Loucy (cell line): ENCODE data around the gene SLC7A9.

Experiments used
- H2AFZ ChIP-seq: fragments of 200-600 bp; sonication (generic); 2 replicates; pipeline ENCODE4 v1.6.0; 2016; ENCODE audit warnings: antibody characterized with exemption, mild to moderate bottlenecking, low read length, moderate library complexity
- H3F3A ChIP-seq: fragments of 200-600 bp; 2 replicates; pipeline ENCODE4 v1.6.0; 2016; ENCODE audit warnings: antibody characterized with exemption, low read depth, mild to moderate bottlenecking
- H3K27me3 ChIP-seq: fragments of 200-600 bp; sonication (generic); 2 replicates; pipeline ENCODE4 v1.6.1; 2014; ENCODE audit warnings: low read length, mild to moderate bottlenecking; ENCODE audit not compliant: insufficient read depth, poor library complexity, severe bottlenecking
- H3K36me3 ChIP-seq: fragments of 200-600 bp; sonication (generic); 2 replicates; pipeline ENCODE4 v1.6.1; 2016; ENCODE audit warnings: low read length; ENCODE audit not compliant: insufficient read depth
- H3K4me1 ChIP-seq: fragments of 200-600 bp; sonication (generic); 2 replicates; pipeline ENCODE4 v1.5.1; 2014; ENCODE audit warnings: low read length, mild to moderate bottlenecking; ENCODE audit not compliant: insufficient read depth, poor library complexity, severe bottlenecking
- H3K4me2 ChIP-seq: fragments of 200-600 bp; sonication (generic); 2 replicates; pipeline ENCODE4 v1.6.0; 2014; ENCODE audit warnings: antibody characterized with exemption, low read length, low read depth, mild to moderate bottlenecking; ENCODE audit not compliant: poor library complexity, severe bottlenecking
- H3K4me3 ChIP-seq: fragments of 200-600 bp; sonication (generic); 2 replicates; pipeline ENCODE4 v1.5.1; 2014; ENCODE audit warnings: low read length, mild to moderate bottlenecking, mixed read lengths; ENCODE audit not compliant: poor library complexity, severe bottlenecking
- H3K79me2 ChIP-seq: fragments of 200-600 bp; sonication (generic); 2 replicates; pipeline ENCODE4 v1.6.1; 2014; ENCODE audit warnings: low read length; ENCODE audit not compliant: insufficient read depth
- H3K9ac ChIP-seq: fragments of 200-600 bp; sonication (generic); 2 replicates; pipeline ENCODE4 v1.6.0; 2014; ENCODE audit warnings: mild to moderate bottlenecking, low read depth, low read length, moderate library complexity; ENCODE audit not compliant: poor library complexity, severe bottlenecking
- H3K9me2 ChIP-seq: fragments of 200-600 bp; sonication (generic); replicated peaks from 2 replicates; pipeline ENCODE4 v1.6.1; 2016; ENCODE audit warnings: low read depth, low read length, mixed read lengths
- H3K9me3 ChIP-seq: fragments of 200-600 bp; sonication (generic); 2 replicates; pipeline ENCODE4 v1.6.1; 2014; ENCODE audit warnings: mild to moderate bottlenecking, antibody characterized with exemption, low read length, low read depth; ENCODE audit not compliant: insufficient read depth
- H4K20me1 ChIP-seq: fragments of 200-600 bp; sonication (generic); 2 replicates; pipeline ENCODE4 v1.6.0; 2014; ENCODE audit warnings: antibody characterized with exemption, low read length, mild to moderate bottlenecking; ENCODE audit not compliant: insufficient read depth, poor library complexity, severe bottlenecking
- EZH2phosphoT487 ChIP-seq: fragments of 200-600 bp; IDR thresholded peaks from 2 replicates; pipeline ENCODE4 v1.6.1; 2018; ENCODE audit warnings: antibody characterized with exemption, mild to moderate bottlenecking, moderate library complexity, borderline replicate concordance
- TF ChIP-seq, protein P1 (sequence below): fragments of 200-600 bp; sonication (generic); conservative IDR thresholded peaks from 2 replicates; pipeline ENCODE4 v1.5.1; 2014; ENCODE audit warnings: mild to moderate bottlenecking, antibody characterized with exemption, low read length

The SLC7A9 gene

DNA sequence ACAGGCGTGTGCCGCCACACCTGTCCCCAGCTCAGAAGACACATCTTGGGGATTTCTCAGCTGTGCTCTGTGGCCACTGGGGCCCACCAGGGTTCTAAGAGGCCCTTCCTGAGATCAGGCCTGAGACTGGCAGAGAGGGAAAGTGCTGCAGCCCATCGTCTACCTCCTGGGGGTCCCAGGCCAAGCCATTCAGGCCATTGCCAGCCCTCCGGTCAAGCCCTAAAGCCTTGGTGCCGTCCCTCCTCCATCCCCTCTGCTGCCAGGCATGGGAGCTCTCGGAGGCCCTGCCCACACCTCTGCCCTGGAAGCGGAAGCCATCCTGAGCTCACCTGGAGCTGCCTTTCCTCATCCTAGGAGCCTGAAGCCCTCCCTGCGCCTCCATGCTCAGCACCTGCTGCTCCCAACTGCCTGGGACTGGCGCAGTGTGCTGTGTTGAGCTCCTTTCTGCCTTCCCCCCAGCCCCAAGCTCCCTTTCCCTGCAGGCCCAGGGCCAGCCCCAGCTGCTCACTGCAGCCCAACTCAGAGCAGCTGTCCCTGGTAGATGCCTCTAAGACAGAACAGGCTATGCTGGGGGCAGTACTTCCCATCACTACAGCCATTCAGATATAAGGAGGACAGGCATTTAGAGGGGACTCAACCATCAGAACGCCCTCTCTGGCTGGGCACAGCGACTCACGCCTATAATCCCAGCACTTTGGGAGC is 2.9 kb downstream of the SLC7A9 start:
- H3K9me3 ChIP-seq = no peaks in the 10 kb centered on the region
- no peaks in the 10 kb centered on the region for H3K36me3 ChIP-seq
- H2AFZ ChIP-seq = no peak overlapping the region
- H4K20me1 ChIP-seq = no peaks in the 10 kb centered on the region
- H3K9me2 ChIP-seq = no peaks in the 10 kb centered on the region
- no peak overlapping the region for H3K4me3 ChIP-seq
- no peaks in the 10 kb centered on the region for H3K27me3 ChIP-seq
- no peak for TF ChIP-seq EZH2phosphoT487
- TF ChIP-seq, protein P1, sequence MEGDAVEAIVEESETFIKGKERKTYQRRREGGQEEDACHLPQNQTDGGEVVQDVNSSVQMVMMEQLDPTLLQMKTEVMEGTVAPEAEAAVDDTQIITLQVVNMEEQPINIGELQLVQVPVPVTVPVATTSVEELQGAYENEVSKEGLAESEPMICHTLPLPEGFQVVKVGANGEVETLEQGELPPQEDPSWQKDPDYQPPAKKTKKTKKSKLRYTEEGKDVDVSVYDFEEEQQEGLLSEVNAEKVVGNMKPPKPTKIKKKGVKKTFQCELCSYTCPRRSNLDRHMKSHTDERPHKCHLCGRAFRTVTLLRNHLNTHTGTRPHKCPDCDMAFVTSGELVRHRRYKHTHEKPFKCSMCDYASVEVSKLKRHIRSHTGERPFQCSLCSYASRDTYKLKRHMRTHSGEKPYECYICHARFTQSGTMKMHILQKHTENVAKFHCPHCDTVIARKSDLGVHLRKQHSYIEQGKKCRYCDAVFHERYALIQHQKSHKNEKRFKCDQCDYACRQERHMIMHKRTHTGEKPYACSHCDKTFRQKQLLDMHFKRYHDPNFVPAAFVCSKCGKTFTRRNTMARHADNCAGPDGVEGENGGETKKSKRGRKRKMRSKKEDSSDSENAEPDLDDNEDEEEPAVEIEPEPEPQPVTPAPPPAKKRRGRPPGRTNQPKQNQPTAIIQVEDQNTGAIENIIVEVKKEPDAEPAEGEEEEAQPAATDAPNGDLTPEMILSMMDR = no peak
- no peaks in the 10 kb centered on the region for H3K79me2 ChIP-seq
- no peaks in the 10 kb centered on the region for H3F3A ChIP-seq
- H3K4me2 ChIP-seq = no peak overlapping the region
- no peak overlapping the region for H3K9ac ChIP-seq
- no peaks in the 10 kb centered on the region for H3K4me1 ChIP-seq

DNA sequence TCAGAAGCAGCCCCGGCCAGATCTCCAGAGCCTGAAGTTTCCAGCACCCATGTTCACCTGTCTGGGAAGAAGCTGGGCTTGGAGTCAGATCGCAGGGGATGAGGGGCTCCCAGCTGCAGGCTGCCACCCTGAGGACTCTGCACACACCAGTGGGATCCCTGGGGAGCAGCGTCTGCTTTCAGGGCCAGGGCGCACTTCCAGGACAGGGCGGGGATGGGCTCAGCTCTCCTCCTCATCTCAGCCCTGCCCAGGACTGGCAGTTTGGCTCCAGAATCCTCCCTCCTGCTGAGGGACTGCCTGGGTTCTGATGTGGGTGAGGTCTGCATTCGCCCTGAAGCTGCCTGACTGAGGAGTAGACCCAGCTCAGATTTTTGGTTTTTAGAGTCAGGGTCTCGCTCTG is 3.5 kb downstream of the SLC7A9 start:
- Histone ChIP-seq H3K27me3 (no peaks in the 10 kb centered on the region), H3K9me2 (no peaks in the 10 kb centered on the region), H3K9ac (no peak overlapping the region), H3K4me1 (no peaks in the 10 kb centered on the region), H4K20me1 (no peaks in the 10 kb centered on the region), H3K4me3 (no peak overlapping the region), H3K9me3 (no peaks in the 10 kb centered on the region), H3K4me2 (no peak overlapping the region), H3K79me2 (no peaks in the 10 kb centered on the region), H2AFZ (no peak overlapping the region), H3F3A (no peaks in the 10 kb centered on the region), H3K36me3 (no peaks in the 10 kb centered on the region)
- TF ChIP-seq EZH2phosphoT487 = no peak
- TF ChIP-seq, protein P1 = no peak

DNA sequence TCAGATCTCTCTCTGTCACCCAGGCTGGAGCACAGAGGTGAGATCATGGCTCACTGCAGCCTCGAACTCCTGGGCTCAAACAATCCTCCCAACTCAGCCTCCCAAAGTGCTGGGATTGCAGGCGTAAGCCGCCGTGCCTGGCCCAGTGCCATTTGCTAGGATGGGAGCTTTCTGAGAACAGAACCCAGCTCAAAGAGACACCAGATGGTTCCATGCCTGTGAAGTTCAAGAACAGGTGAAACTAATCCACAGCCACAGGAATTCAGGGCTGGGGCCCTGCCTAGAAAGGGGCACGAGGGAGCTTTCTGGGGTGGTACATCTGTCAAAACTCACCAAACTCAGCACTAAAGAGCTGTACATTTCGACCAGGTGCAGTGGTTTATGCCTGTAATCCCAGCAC is 4.2 kb downstream of the SLC7A9 start:
- H3K79me2 ChIP-seq = no peaks in the 10 kb centered on the region
- H3K9me2 ChIP-seq = no peaks in the 10 kb centered on the region
- H4K20me1 ChIP-seq = no peaks in the 10 kb centered on the region
- no peak overlapping the region for H3K9ac ChIP-seq
- no peaks in the 10 kb centered on the region for H3F3A ChIP-seq
- no peak overlapping the region for H3K4me3 ChIP-seq
- no peaks in the 10 kb centered on the region for H3K4me1 ChIP-seq
- H3K4me2 ChIP-seq = no peak overlapping the region
- no peaks in the 10 kb centered on the region for H3K36me3 ChIP-seq
- H2AFZ ChIP-seq = no peak overlapping the region
- H3K27me3 ChIP-seq = no peaks in the 10 kb centered on the region
- TF ChIP-seq, protein P1 = no peak
- TF ChIP-seq EZH2phosphoT487 = no peak
- no peaks in the 10 kb centered on the region for H3K9me3 ChIP-seq
